ENCODE measurements around the gene IL23A.
"Not testable (repeated sequence)": the region's sequence is repeated elsewhere in the genome, so short reads cannot be mapped to it uniquely, and the experiment has no call there.

Gene IL23A

GRCh38 chr12:56324206-56324605 is 14.5 kb upstream of the IL23A start:
- in situ Hi-C loops (cut with MboI; ENCODE audit: low sequenced_read_pairs), result no loop called here

GRCh38 chr12:56326126-56326525 is 12.6 kb upstream of the IL23A start:
- in situ Hi-C loops (cut with MboI; ENCODE audit: low sequenced_read_pairs), result no loop called here

GRCh38 chr12:56326533-56326932 is 12.2 kb upstream of the IL23A start:
- in situ Hi-C loops (cut with MboI; ENCODE audit: low sequenced_read_pairs), result no loop called here

GRCh38 chr12:56330936-56331490 is 7.7 kb upstream of the IL23A start:
- in situ Hi-C loops (cut with MboI; ENCODE audit: low sequenced_read_pairs), result no loop called here

- in situ Hi-C loops (cut with MboI; ENCODE audit: low sequenced_read_pairs), result no loop called here
These were observed 6.0 kb upstream of the IL23A start for GRCh38 chr12:56332512-56333196.

- in situ Hi-C loops (cut with MboI; ENCODE audit: low sequenced_read_pairs), result no loop called here
These were observed 5.4 kb upstream of the IL23A start for GRCh38 chr12:56333197-56333678.

GRCh38 chr12:56333679-56334489 is 4.8 kb upstream of the IL23A start, which contains the start of gene PAN2:
Gene PAN2, minus strand, starts transcription at chr12:56334000. Its CDS starts 906 bp downstream, at chr12:56333094.
- in situ Hi-C loops (cut with MboI; ENCODE audit: low sequenced_read_pairs), result no loop called here

- in situ Hi-C loops (cut with MboI; ENCODE audit: low sequenced_read_pairs), result no loop called here
These were observed 4.2 kb upstream of the IL23A start for GRCh38 chr12:56334490-56334793.

- in situ Hi-C loops (cut with MboI; ENCODE audit: low sequenced_read_pairs), result not testable (repeated sequence)
These were observed 3.2 kb upstream of the IL23A start for GRCh38 chr12:56335527-56335926.

- in situ Hi-C loops (cut with MboI; ENCODE audit: low sequenced_read_pairs), result no loop called here
These were observed 2.1 kb upstream of the IL23A start for GRCh38 chr12:56336361-56337167.

- in situ Hi-C loops (cut with MboI; ENCODE audit: low sequenced_read_pairs), result no loop called here
These were observed 882 bp upstream of the IL23A start for GRCh38 chr12:56337753-56338251.

- in situ Hi-C loops (cut with MboI; ENCODE audit: low sequenced_read_pairs), result no loop called here
These were observed 406 bp downstream of the IL23A start for GRCh38 chr12:56339158-56339422.

- in situ Hi-C loops (cut with MboI; ENCODE audit: low sequenced_read_pairs), result no loop called here
These were observed 2.9 kb downstream of the IL23A start for GRCh38 chr12:56341616-56342015.

- in situ Hi-C loops (cut with MboI; ENCODE audit: low sequenced_read_pairs), result not testable (repeated sequence)
These were observed 3.6 kb downstream of the IL23A start for GRCh38 chr12:56342290-56342689.

GRCh38 chr12:56346675-56347074 is 8.0 kb downstream of the IL23A start:
- in situ Hi-C loops (cut with MboI; ENCODE audit: low sequenced_read_pairs), result no loop called here

- in situ Hi-C loops (cut with MboI; ENCODE audit: low sequenced_read_pairs), result not testable (repeated sequence)
These were observed 8.6 kb downstream of the IL23A start for GRCh38 chr12:56347255-56347654.

- in situ Hi-C loops (cut with MboI; ENCODE audit: low sequenced_read_pairs), result no loop called here
These were observed 10.1 kb downstream of the IL23A start for GRCh38 chr12:56348776-56349175.

GRCh38 chr12:56350662-56351061 is 12.0 kb downstream of the IL23A start:
- in situ Hi-C loops (cut with MboI; ENCODE audit: low sequenced_read_pairs), result no loop called here

GRCh38 chr12:56351325-56351724 is 12.6 kb downstream of the IL23A start:
- in situ Hi-C loops (cut with MboI; ENCODE audit: low sequenced_read_pairs), result no loop called here

- in situ Hi-C loops (cut with MboI; ENCODE audit: low sequenced_read_pairs), result no loop called here
These were observed 20.3 kb downstream of the IL23A start for GRCh38 chr12:56358836-56359532.
